Heart right ventricle (tissue), 16 donors: Measurements from ENCODE around the gene GFRA4. TPM values are rescaled to one million over a fixed set of nuclear protein-coding genes. Genes with fewer than 3 reads are reported as not detected.

Experiments
- ATAC-seq, 8 donors: fragments of 200-7000 bp; cut with Tn5 transposase; one replicate each; pipeline ENCODE4 v1.9.1; 2020; ENCODE audit warnings: mild to moderate bottlenecking in 8 of 8, moderate library complexity in 8 of 8, moderate number of reproducible peaks in 1 of 8
- DNase-seq, 2 donors: peaks; one replicate each; pipeline ENCODE4 v3.0.0-alpha.2; 2020
- H3K27ac ChIP-seq, 10 donors: fragments of 200-600 bp; sonication (generic) in 2 of 10; one replicate each; pipeline versions ENCODE4 v1.5.0 to v1.8.0; 2020 to 2022; ENCODE audit warnings: mild to moderate bottlenecking in 3 of 10
- H3K27me3 ChIP-seq, 7 donors: fragments of 200-600 bp; one replicate each; pipeline ENCODE4 v1.8.0; 2021 to 2022; ENCODE audit warnings: mild to moderate bottlenecking in 2 of 7
- H3K36me3 ChIP-seq, 9 donors: fragments of 200-600 bp; sonication (generic) in 1 of 9; one replicate each; pipeline versions ENCODE4 v1.5.0 to v1.8.0; 2020 to 2022; ENCODE audit warnings: mild to moderate bottlenecking in 2 of 9
- H3K4me1 ChIP-seq, 9 donors: fragments of 200-600 bp; sonication (generic) in 1 of 9; one replicate each; pipeline versions ENCODE4 v1.5.0 to v1.8.0; 2020 to 2022; ENCODE audit warnings: mild to moderate bottlenecking in 4 of 9
- H3K4me3 ChIP-seq, 10 donors: fragments of 200-600 bp; sonication (generic) in 2 of 10; one replicate each; pipeline versions ENCODE4 v1.5.0 to v1.8.0; 2020 to 2022; ENCODE audit warnings: mild to moderate bottlenecking in 7 of 10, moderate library complexity in 2 of 10
- H3K9me3 ChIP-seq, 11 donors: fragments of 200-600 bp in 10 of 11; sonication (generic) in 2 of 11; one replicate each; pipeline versions ENCODE4 v1.5.0 to v1.8.0; 2013 to 2022; ENCODE audit warnings: mild to moderate bottlenecking in 2 of 11, control low read depth in 1 of 11, moderate library complexity in 1 of 11
- WGBS, 2 donors: extraction: QIAGEN DNeasy Blood & Tissue Kit; methylation state at CpG; one replicate each; pipeline ENCODE4 v1.1.7; 2013; ENCODE audit warnings: inconsistent platforms in 1 of 2; 5-methylcytosine and 5-hydroxymethylcytosine counted together
- intact Hi-C, 10 donors: fragments of 100-400 bp; cut with DNase I; formaldehyde crosslinking; loops; one replicate each; pipeline versions ENCODE4 v1.11.1 to v1.14.2; 2022
- polyA plus RNA-seq, 2 donors: library from polyadenylated mRNA; stranded (reverse); fragments of 200-250 nt; gene quantifications; one replicate each; pipeline ENCODE4 v1.2.3, GENCODE V29; 2013
- total RNA-seq, 10 donors: library from RNA; stranded (reverse); fragmentation: NEBNext Ultra II Directional in 3 of 10; extraction: Animal tissue kit (Norgen Biotek cat#: 25700) in 3 of 10; gene quantifications; one replicate each; pipeline versions ENCODE4 v1.2.1 to v1.2.4, GENCODE V29; 2021 to 2023
- TF ChIP-seq, protein P1 (sequence below), 9 donors: fragments of 200-600 bp; sonication (generic) in 2 of 9; IDR thresholded peaks; one replicate each; pipeline versions ENCODE4 v1.5.0 to v1.8.0; 2021 to 2022; ENCODE audit warnings: antibody characterized with exemption in 9 of 9, mild to moderate bottlenecking in 5 of 9, moderate library complexity in 1 of 9
- donor health status: Arrhythmogenic right ventricular cardiomyopathy.
- donor health status: ischemic (EF 13 %, LVEDD 7.1; RV severe dilation, severe dysfunction).
- donor health status: healthy with polysubstance abuse.
- donor health status: DM: no; HTN: yes; CAD: no.
- donor health status: DM: no; HTN: no; CAD: no.
- donor health status: ischemic (EF 25% LVEDD 6.9; RV normal size, moderate dysfunction).
- donor health status: ischemic (EF 25% LVEDD 5.7; RV mildly dilated, moderate dysfunction).
- donor health status: healthy.
- donor health status: DM: yes; HTN: yes; CAD: no.
- donor health status: Ischemic cardiomyopathy.
- donor health status: ischemic (EF 35%, LVEDD 5.7; RV mildly dilated, moderate dysfunction).
- donor health status: nonischemic (EF 11% LVEDD 7.7; RV severe dilation, severe dysfunction).
- donor health status: DM: yes; HTN: yes; CAD: no.
- donor health status: PGD.
- donor health status: ischemic (EF 29% LVEDD 5.4; RV normal size, mild dysfunction).
- donor health status: nonischemic (EF 23%, LVEDD 6.1; RV moderate dilation, normal function).

GFRA4 gene
- total and polyA plus RNA-seq, 12 donors: not detected

DNA sequence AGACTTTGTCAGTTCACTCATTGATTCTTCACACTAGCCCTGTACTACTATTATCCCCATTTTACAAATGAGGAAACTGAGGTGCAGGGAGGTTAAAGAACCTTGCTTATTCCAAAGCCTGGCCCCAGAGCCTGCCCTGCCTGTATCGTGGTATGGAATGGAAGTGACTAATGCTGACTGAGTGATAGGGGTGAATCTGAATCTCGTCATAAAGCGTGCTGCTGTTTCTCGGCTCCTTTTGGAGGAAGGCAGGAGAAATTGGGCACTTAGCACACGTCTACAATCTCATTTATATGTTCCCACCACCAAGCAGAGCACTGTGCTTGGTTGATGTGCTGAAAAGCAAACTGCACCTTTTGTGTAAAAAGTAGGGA lies 17.1 kb downstream of the GFRA4 start:
- TF ChIP-seq, protein P1, sequence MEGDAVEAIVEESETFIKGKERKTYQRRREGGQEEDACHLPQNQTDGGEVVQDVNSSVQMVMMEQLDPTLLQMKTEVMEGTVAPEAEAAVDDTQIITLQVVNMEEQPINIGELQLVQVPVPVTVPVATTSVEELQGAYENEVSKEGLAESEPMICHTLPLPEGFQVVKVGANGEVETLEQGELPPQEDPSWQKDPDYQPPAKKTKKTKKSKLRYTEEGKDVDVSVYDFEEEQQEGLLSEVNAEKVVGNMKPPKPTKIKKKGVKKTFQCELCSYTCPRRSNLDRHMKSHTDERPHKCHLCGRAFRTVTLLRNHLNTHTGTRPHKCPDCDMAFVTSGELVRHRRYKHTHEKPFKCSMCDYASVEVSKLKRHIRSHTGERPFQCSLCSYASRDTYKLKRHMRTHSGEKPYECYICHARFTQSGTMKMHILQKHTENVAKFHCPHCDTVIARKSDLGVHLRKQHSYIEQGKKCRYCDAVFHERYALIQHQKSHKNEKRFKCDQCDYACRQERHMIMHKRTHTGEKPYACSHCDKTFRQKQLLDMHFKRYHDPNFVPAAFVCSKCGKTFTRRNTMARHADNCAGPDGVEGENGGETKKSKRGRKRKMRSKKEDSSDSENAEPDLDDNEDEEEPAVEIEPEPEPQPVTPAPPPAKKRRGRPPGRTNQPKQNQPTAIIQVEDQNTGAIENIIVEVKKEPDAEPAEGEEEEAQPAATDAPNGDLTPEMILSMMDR (IDR thresholded peaks at IDR 0.05): no peak
- H3K27me3 ChIP-seq: no peaks in the 10 kb centered on the region
- 73 to 93% methylated on average over 5 of the region's 5 CpGs for WGBS, 2 donors
- no peak for DNase-seq
- H3K4me1 ChIP-seq: no peaks in the 10 kb centered on the region
- no peaks in the 10 kb centered on the region for H3K9me3 ChIP-seq
- no peak for ATAC-seq
- H3K36me3 ChIP-seq: peaks cover 0 to 95% (median 30%) of the 10 kb centered on the region in 9 donors
- H3K4me3 ChIP-seq: no peak overlapping the region
- no peak overlapping the region for H3K27ac ChIP-seq
- intact Hi-C loops: no loop called here

DNA sequence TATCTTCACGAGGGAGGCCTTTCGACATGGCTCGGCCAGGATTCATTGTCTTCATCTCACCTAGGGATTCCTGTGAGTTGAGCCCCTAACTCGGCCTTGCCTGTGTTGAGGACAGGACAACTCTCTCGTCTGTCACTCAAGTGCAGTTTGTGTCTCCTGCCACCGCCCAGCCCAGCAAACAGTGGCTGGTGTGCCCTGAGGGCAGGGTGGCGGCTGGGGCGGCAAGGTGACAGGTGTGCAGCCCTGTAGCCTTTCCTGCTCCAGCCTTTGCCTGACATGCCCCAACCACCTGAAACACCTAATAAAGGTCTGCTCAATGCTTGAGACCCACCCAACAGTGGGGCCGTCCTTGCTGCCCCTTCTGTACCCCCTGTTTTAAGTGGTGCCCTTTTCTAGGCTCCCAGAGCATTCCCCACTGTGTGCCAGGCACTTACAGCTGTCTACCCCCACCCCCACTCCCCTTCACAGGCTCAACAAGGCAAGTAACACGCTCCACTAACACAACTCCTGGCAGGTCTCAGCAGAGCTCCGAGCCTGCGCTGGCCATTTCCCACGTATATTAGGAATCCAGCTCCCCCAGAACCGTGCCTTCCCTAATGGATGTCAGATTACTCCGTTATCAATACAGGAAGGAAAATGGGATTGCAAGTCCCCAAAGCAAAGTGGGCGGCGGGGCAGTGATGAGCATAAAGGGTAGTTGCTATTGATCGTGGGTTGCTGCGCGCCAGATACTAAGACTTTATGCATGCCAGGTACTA lies 17.7 kb downstream of the GFRA4 start:
- intact Hi-C loops: no loop called here
- H3K27ac ChIP-seq: no peak overlapping the region
- H3K9me3 ChIP-seq: no peaks in the 10 kb centered on the region
- peak in 1 of 8 donors; percentile 34 for ATAC-seq
- no peaks in the 10 kb centered on the region for H3K27me3 ChIP-seq
- peaks cover 0 to 98% (median 30%) of the 10 kb centered on the region in 9 donors for H3K36me3 ChIP-seq
- DNase-seq: no peak
- no peaks in the 10 kb centered on the region for H3K4me1 ChIP-seq
- TF ChIP-seq, protein P1 (IDR thresholded peaks at IDR 0.05): no peak
- no peak overlapping the region for H3K4me3 ChIP-seq
- WGBS, 2 donors: 92 to 95% methylated on average over 20 of the region's 20 CpGs

DNA sequence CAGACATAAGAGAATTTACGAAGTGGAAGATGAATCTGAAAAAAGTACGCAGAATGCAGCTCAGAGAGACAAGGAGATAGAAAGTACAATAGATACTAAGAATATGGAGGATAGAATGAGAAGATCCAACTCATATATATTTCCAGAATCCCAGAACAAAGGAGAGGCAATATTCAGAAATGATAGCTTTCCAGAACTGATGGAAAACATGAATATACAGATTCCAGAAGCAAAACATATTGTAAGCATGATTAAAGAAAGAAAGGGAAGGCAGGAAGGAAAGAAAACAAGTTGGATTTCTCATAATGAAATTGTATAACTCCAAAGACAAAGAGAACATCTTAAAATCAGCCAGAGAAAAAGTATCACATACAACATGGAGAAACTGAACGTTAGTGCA lies 22.9 kb downstream of the GFRA4 start:
- ATAC-seq (no peak), DNase-seq (no peak)
- TF ChIP-seq, protein P1 (IDR thresholded peaks at IDR 0.05): no peak
- no peaks in the 10 kb centered on the region for H3K27me3 ChIP-seq
- no peaks in the 10 kb centered on the region for H3K9me3 ChIP-seq
- H3K36me3 ChIP-seq: peaks cover 0 to 76% (median 9%) of the 10 kb centered on the region in 9 donors
- intact Hi-C loops: no loop called here
- WGBS, 2 donors: 80 to 98% methylated on average over 3 of the region's 3 CpGs
- H3K4me1 ChIP-seq: no peaks in the 10 kb centered on the region
- no peak overlapping the region for H3K27ac ChIP-seq
- no peak overlapping the region for H3K4me3 ChIP-seq

DNA sequence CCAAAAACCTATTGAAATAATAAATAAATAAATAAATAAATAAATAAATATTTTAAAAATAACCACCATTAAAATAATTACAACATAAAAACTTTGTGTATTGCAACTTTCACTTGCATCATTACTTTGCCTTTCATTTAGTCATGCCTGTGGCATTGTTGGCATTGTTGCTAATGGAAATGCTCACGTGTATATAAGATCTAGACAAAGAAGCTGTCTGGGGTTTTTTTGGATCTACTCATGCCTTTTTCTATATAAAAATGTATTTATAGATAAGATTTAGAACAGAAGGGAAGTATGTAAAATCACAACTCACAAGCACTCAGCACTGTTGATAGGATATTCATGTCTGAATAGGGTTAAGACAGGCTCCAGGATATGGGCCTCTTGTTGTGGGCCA lies 27.9 kb downstream of the GFRA4 start:
- H3K27ac ChIP-seq: no peak overlapping the region
- 94 to 99% methylated on average over 1 of the region's 1 CpG for WGBS, 2 donors

More for the DNA sequence above, 27.9 kb downstream of the GFRA4 start:
- Histone ChIP-seq H3K9me3 (no peaks in the 10 kb centered on the region), H3K4me1 (no peaks in the 10 kb centered on the region), H3K36me3 (peaks cover 0 to 46% (median 6%) of the 10 kb centered on the region in 9 donors), H3K4me3 (no peak overlapping the region), H3K27me3 (no peaks in the 10 kb centered on the region)
- DNase-seq (no peak), ATAC-seq (no peak)
- TF ChIP-seq, protein P1 (IDR thresholded peaks at IDR 0.05): no peak
- intact Hi-C loops: no loop called here
